H1 (cell line): Measurements from ENCODE around the gene PPP2R2D. TPM values are rescaled to one million over a fixed set of nuclear protein-coding genes. Genes with fewer than 3 reads are reported as not detected.

Experiments
- polyA plus RNA-seq, 7 experiments: library from polyadenylated mRNA; depleted of rRNA in 3 of 7; stranded (reverse) in 5 of 7; unstranded in 2 of 7; fragments of >200 nt in 5 of 7; fragments of 200-250 nt in 2 of 7; gene quantifications; 1 replicate in 5 of 7; 2 replicates in 1 of 7; 4 replicates in 1 of 7; pipeline versions ENCODE4 v1.2.1 to v1.2.3, GENCODE V29; 2011 to 2013; ENCODE audit warnings: missing spikeins in 2 of 7, mixed read lengths in 2 of 7
- total RNA-seq: library from RNA; stranded (reverse); fragmentation: NEBNext Ultra II Directional; extraction: Animal tissue kit (Norgen Biotek cat#: 25700); gene quantifications from 2 replicates; pipeline ENCODE4 v1.2.1, GENCODE V29; 2021
- TF ChIP-seq, protein P1 (sequence below): fragments of 300-600 bp; sonication (generic); IDR thresholded peaks from 2 replicates; pipeline ENCODE4 v1.7.1; 2012; ENCODE audit warnings: low read length, moderate library complexity, mild to moderate bottlenecking, inconsistent platforms; ENCODE audit not compliant: insufficient replicate concordance

The PPP2R2D gene
- total and polyA plus RNA-seq, 2 of the 8 experiments (the other 6 are each of a cell fraction or from before 2014, with no cell fraction given): 25.4 to 32.8 TPM

DNA sequence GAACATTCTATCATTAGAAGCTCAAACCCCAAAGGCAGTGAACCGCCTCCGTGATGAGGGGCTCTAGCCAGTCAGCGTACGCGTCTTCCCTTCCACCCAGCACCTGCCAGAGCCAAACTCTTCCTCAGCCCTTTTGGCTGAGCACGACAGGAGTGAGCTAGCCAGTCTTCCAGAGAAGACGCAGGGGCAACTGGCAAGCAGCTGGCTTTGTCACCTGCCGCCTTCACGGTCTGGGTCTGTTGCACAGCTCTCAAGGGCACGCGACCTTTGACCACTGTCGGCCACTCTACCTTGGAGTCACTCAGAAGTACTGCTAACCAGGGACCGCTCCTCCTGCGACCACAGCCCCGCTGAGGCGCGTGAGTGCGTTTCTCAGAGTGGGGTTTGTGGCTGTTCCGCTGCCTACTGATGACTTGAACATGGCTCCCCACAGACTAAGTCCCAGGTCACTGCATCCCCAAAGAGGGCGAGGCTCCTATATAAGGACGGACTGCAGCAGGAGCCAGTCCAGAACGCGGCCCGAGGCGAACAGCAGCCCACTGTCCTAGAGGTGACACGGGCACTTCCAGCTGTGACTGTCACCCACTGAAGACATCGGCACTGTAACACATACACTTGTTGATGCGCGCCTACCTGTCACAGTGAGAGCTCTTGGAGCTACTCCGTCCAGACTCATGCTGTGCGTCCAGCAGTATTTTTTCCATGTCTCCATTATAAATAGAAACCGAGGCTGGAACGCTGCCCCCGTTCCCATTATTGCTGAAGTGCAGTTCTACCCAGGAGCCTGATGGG lies 72.5 kb downstream of the PPP2R2D start (continued):
- TF ChIP-seq, protein P1, sequence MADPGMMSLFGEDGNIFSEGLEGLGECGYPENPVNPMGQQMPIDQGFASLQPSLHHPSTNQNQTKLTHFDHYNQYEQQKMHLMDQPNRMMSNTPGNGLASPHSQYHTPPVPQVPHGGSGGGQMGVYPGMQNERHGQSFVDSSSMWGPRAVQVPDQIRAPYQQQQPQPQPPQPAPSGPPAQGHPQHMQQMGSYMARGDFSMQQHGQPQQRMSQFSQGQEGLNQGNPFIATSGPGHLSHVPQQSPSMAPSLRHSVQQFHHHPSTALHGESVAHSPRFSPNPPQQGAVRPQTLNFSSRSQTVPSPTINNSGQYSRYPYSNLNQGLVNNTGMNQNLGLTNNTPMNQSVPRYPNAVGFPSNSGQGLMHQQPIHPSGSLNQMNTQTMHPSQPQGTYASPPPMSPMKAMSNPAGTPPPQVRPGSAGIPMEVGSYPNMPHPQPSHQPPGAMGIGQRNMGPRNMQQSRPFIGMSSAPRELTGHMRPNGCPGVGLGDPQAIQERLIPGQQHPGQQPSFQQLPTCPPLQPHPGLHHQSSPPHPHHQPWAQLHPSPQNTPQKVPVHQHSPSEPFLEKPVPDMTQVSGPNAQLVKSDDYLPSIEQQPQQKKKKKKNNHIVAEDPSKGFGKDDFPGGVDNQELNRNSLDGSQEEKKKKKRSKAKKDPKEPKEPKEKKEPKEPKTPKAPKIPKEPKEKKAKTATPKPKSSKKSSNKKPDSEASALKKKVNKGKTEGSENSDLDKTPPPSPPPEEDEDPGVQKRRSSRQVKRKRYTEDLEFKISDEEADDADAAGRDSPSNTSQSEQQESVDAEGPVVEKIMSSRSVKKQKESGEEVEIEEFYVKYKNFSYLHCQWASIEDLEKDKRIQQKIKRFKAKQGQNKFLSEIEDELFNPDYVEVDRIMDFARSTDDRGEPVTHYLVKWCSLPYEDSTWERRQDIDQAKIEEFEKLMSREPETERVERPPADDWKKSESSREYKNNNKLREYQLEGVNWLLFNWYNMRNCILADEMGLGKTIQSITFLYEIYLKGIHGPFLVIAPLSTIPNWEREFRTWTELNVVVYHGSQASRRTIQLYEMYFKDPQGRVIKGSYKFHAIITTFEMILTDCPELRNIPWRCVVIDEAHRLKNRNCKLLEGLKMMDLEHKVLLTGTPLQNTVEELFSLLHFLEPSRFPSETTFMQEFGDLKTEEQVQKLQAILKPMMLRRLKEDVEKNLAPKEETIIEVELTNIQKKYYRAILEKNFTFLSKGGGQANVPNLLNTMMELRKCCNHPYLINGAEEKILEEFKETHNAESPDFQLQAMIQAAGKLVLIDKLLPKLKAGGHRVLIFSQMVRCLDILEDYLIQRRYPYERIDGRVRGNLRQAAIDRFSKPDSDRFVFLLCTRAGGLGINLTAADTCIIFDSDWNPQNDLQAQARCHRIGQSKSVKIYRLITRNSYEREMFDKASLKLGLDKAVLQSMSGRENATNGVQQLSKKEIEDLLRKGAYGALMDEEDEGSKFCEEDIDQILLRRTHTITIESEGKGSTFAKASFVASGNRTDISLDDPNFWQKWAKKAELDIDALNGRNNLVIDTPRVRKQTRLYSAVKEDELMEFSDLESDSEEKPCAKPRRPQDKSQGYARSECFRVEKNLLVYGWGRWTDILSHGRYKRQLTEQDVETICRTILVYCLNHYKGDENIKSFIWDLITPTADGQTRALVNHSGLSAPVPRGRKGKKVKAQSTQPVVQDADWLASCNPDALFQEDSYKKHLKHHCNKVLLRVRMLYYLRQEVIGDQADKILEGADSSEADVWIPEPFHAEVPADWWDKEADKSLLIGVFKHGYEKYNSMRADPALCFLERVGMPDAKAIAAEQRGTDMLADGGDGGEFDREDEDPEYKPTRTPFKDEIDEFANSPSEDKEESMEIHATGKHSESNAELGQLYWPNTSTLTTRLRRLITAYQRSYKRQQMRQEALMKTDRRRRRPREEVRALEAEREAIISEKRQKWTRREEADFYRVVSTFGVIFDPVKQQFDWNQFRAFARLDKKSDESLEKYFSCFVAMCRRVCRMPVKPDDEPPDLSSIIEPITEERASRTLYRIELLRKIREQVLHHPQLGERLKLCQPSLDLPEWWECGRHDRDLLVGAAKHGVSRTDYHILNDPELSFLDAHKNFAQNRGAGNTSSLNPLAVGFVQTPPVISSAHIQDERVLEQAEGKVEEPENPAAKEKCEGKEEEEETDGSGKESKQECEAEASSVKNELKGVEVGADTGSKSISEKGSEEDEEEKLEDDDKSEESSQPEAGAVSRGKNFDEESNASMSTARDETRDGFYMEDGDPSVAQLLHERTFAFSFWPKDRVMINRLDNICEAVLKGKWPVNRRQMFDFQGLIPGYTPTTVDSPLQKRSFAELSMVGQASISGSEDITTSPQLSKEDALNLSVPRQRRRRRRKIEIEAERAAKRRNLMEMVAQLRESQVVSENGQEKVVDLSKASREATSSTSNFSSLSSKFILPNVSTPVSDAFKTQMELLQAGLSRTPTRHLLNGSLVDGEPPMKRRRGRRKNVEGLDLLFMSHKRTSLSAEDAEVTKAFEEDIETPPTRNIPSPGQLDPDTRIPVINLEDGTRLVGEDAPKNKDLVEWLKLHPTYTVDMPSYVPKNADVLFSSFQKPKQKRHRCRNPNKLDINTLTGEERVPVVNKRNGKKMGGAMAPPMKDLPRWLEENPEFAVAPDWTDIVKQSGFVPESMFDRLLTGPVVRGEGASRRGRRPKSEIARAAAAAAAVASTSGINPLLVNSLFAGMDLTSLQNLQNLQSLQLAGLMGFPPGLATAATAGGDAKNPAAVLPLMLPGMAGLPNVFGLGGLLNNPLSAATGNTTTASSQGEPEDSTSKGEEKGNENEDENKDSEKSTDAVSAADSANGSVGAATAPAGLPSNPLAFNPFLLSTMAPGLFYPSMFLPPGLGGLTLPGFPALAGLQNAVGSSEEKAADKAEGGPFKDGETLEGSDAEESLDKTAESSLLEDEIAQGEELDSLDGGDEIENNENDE: no peak
